ENCODE data around the gene GTF2A1. TPM values are rescaled to one million over a fixed set of nuclear protein-coding genes. Genes with fewer than 3 reads are reported as not detected.

The GTF2A1 gene
- total RNA-seq, 1 donor from 2014 or later = 36.4 TPM

- peaks cover 5% of the 10 kb centered on the region for H3K4me1 ChIP-seq (ENCODE audit: insufficient read depth, low read length)
- Mint-ChIP-seq H3K27me3 (ENCODE audit: low read depth, unreplicated experiment) (no peaks in the 10 kb centered on the region), H3K27ac (ENCODE audit: unreplicated experiment) (no peak overlapping the region), H3K4me1 (ENCODE audit: low read depth, unreplicated experiment) (peaks cover 9% of the 10 kb centered on the region), H3K4me3 (ENCODE audit: unreplicated experiment) (no peak overlapping the region), H3K9me3 (ENCODE audit: unreplicated experiment) (peaks cover 1% of the 10 kb centered on the region), H3K36me3 (ENCODE audit: low read depth, unreplicated experiment) (no peaks in the 10 kb centered on the region)
- no peaks in the 10 kb centered on the region for H3K36me3 ChIP-seq (ENCODE audit: insufficient read depth, low read length)
- H3K9ac ChIP-seq (ENCODE audit: low read length) = no peak overlapping the region
- no peak overlapping the region for H3K4me2 ChIP-seq (ENCODE audit: low read length)
- TF ChIP-seq CTCF (IDR thresholded peaks at IDR 0.05; ENCODE audit: insufficient read depth, low read depth, low read length) (no peak), EZH2 (IDR thresholded peaks at IDR 0.05; ENCODE audit: insufficient read depth, low read length) (no peak)
- no peaks in the 10 kb centered on the region for H3K9me3 ChIP-seq (ENCODE audit: insufficient read depth, low read depth, low read length)
- H3K27ac ChIP-seq (ENCODE audit: low read depth, low read length) = no peak overlapping the region
- H3K27me3 ChIP-seq (ENCODE audit: insufficient read depth, low read length) = peaks cover 4% of the 10 kb centered on the region
- H3K79me2 ChIP-seq (ENCODE audit: insufficient read depth, low read length) = no peaks in the 10 kb centered on the region
- FAIRE-seq = no peak
- no peak overlapping the region for H2AFZ ChIP-seq (ENCODE audit: low read depth, low read length)
- H4K20me1 ChIP-seq (ENCODE audit: insufficient read depth, low read length) = no peaks in the 10 kb centered on the region
- DNase-seq (ENCODE audit: low read depth) = no peak
- H3K4me3 ChIP-seq (ENCODE audit: insufficient read depth, low read depth, low read length) = no peak overlapping the region
These were observed 88.3 kb downstream of the GTF2A1 start for GRCh38 chr14:81132468-81132867.

DNA sequence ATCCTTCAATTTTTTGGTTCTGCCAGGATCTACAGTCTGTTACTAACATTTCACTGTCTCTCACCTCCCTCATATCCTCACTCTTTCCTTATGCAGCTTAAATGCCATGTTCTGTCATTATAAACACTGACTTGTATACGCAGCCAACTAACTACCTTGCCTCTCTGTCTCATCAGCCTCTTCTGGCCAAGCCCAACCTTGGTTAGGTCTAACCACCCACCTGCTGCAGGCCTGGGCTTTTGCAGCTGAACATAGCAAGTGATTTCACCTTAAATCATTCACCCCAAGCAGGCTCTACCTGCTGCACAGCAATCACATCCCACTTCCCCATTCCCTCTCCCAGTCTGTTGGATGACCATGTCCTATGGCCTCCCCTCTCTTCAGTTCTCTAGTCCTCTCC, 91.5 kb downstream of the GTF2A1 start:
- H2AFZ ChIP-seq (ENCODE audit: low read depth, low read length) = no peak overlapping the region
- no peaks in the 10 kb centered on the region for H3K36me3 ChIP-seq (ENCODE audit: insufficient read depth, low read length)
- no peaks in the 10 kb centered on the region for H4K20me1 ChIP-seq (ENCODE audit: insufficient read depth, low read length)
- TF ChIP-seq EZH2 (IDR thresholded peaks at IDR 0.05; ENCODE audit: insufficient read depth, low read length) (no peak), CTCF (IDR thresholded peaks at IDR 0.05; ENCODE audit: insufficient read depth, low read depth, low read length) (no peak)
- H3K27me3 ChIP-seq (ENCODE audit: insufficient read depth, low read length) = peaks cover 4% of the 10 kb centered on the region
- Mint-ChIP-seq H3K27me3 (ENCODE audit: low read depth, unreplicated experiment) (no peaks in the 10 kb centered on the region), H3K36me3 (ENCODE audit: low read depth, unreplicated experiment) (no peaks in the 10 kb centered on the region), H3K9me3 (ENCODE audit: unreplicated experiment) (peaks cover 1% of the 10 kb centered on the region), H3K27ac (ENCODE audit: unreplicated experiment) (no peak overlapping the region), H3K4me3 (ENCODE audit: unreplicated experiment) (no peak overlapping the region), H3K4me1 (ENCODE audit: low read depth, unreplicated experiment) (no peaks in the 10 kb centered on the region)
- H3K9ac ChIP-seq (ENCODE audit: low read length) = no peak overlapping the region
- FAIRE-seq (no peak), DNase-seq (ENCODE audit: low read depth) (no peak)
- H3K4me2 ChIP-seq (ENCODE audit: low read length) = no peak overlapping the region
- no peaks in the 10 kb centered on the region for H3K4me1 ChIP-seq (ENCODE audit: insufficient read depth, low read length)
- no peaks in the 10 kb centered on the region for H3K79me2 ChIP-seq (ENCODE audit: insufficient read depth, low read length)
- no peak overlapping the region for H3K27ac ChIP-seq (ENCODE audit: low read depth, low read length)
- H3K4me3 ChIP-seq (ENCODE audit: insufficient read depth, low read depth, low read length) = no peak overlapping the region
- no peaks in the 10 kb centered on the region for H3K9me3 ChIP-seq (ENCODE audit: insufficient read depth, low read depth, low read length)

- no peaks in the 10 kb centered on the region for H3K36me3 Mint-ChIP-seq (ENCODE audit: low read depth, unreplicated experiment)
- no peaks in the 10 kb centered on the region for H3K36me3 ChIP-seq (ENCODE audit: insufficient read depth, low read length)
- no peak for TF ChIP-seq CTCF (IDR thresholded peaks at IDR 0.05; ENCODE audit: insufficient read depth, low read depth, low read length)
- no peak for TF ChIP-seq EZH2 (IDR thresholded peaks at IDR 0.05; ENCODE audit: insufficient read depth, low read length)
- no peaks in the 10 kb centered on the region for H3K9me3 ChIP-seq (ENCODE audit: insufficient read depth, low read depth, low read length)
- H2AFZ ChIP-seq (ENCODE audit: low read depth, low read length) = no peak overlapping the region
- no peak overlapping the region for H3K9ac ChIP-seq (ENCODE audit: low read length)
- no peaks in the 10 kb centered on the region for H3K79me2 ChIP-seq (ENCODE audit: insufficient read depth, low read length)
- no peak overlapping the region for H3K27ac ChIP-seq (ENCODE audit: low read depth, low read length)
- H3K4me3 Mint-ChIP-seq (ENCODE audit: unreplicated experiment) = no peak overlapping the region
- H3K4me1 ChIP-seq (ENCODE audit: insufficient read depth, low read length) = no peaks in the 10 kb centered on the region
- H4K20me1 ChIP-seq (ENCODE audit: insufficient read depth, low read length) = no peaks in the 10 kb centered on the region
- no peak overlapping the region for H3K27ac Mint-ChIP-seq (ENCODE audit: unreplicated experiment)
- no peak for FAIRE-seq
- no peak overlapping the region for H3K4me3 ChIP-seq (ENCODE audit: insufficient read depth, low read depth, low read length)
- H3K27me3 ChIP-seq (ENCODE audit: insufficient read depth, low read length) = peaks cover under 1% of the 10 kb centered on the region
- no peak overlapping the region for H3K4me2 ChIP-seq (ENCODE audit: low read length)
- H3K9me3 Mint-ChIP-seq (ENCODE audit: unreplicated experiment) = peaks cover 1% of the 10 kb centered on the region
- DNase-seq (ENCODE audit: low read depth) = peak; percentile 12
- no peaks in the 10 kb centered on the region for H3K4me1 Mint-ChIP-seq (ENCODE audit: low read depth, unreplicated experiment)
- H3K27me3 Mint-ChIP-seq (ENCODE audit: low read depth, unreplicated experiment) = no peaks in the 10 kb centered on the region
These were observed 93.0 kb downstream of the GTF2A1 start for GRCh38 chr14:81127785-81128184.

All from astrocyte (in vitro differentiated cells and primary cell).